Measurements from ENCODE around the gene SIN3B. TPM values are rescaled to one million over a fixed set of nuclear protein-coding genes. Genes with fewer than 3 reads are reported as not detected.
"Not testable (repeated sequence)": the region's sequence is repeated elsewhere in the genome, so short reads cannot be mapped to it uniquely, and the experiment has no call there.

SIN3B gene
- polyA plus RNA-seq, 3 donors: 7.2 to 154 (median 10.2) TPM

DNA sequence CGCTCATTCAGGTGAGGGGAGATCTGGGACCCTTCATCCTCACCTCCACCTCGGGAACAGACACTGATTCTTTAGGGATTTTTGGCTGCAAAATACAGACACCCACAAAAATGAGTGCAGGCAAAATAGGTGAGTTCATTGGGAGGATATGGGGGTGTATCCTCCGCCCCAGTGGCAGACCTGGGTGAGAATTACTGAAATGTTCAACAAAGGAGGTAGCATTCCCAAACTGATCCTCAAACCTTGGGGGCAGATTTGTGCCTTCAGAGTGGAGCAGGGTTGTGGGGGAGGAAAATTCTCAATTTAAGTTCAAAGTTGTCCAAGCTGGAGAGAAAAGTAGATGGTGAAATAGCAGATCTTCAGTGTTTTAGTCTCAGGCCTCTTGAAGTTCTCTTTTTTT, 31.3 kb upstream of the SIN3B start:
- Histone ChIP-seq H3K4me2 (replicated peaks; ENCODE audit: extremely low read depth, low read length, poor library complexity, severe bottlenecking) (no peak overlapping the region), H3K27ac (ENCODE audit: low read depth in 1 of 2, low read length in 2 of 2) (peak overlapping the region; percentile 42 to 44), H3K4me3 (replicated peaks in 1 of 3; ENCODE audit: low read depth in 2 of 3, low read length in 3 of 3) (no peak overlapping the region), H2AFZ (ENCODE audit: insufficient read depth, low read depth, low read length, poor library complexity, severe bottlenecking) (peak overlapping the region; percentile 50), H3K4me1 (ENCODE audit: control insufficient read depth in 1 of 2, insufficient read depth in 2 of 2, low read length in 2 of 2) (peaks cover 56 to 83% of the 10 kb centered on the region in 2 donors), H3K79me2 (ENCODE audit: insufficient read depth, low read length) (no peaks in the 10 kb centered on the region), H3K27me3 (ENCODE audit: control insufficient read depth in 2 of 2, insufficient read depth in 2 of 2, low read length in 2 of 2) (no peaks in the 10 kb centered on the region), H3K36me3 (replicated peaks in 1 of 2; ENCODE audit: control insufficient read depth in 1 of 2, insufficient read depth in 2 of 2, low read length in 2 of 2) (no peaks in the 10 kb centered on the region), H3K9ac (ENCODE audit: insufficient read depth, low read length, poor library complexity, severe bottlenecking) (no peak overlapping the region), H4K20me1 (ENCODE audit: insufficient read depth, low read length) (no peaks in the 10 kb centered on the region), H3K9me3 (replicated peaks in 1 of 2; ENCODE audit: control insufficient read depth in 1 of 2, insufficient read depth in 1 of 2, low read length in 2 of 2) (peaks cover 4 to 21% of the 10 kb centered on the region in 2 donors)
- Mint-ChIP-seq H3K27ac (peak overlapping the region; percentile 68 to 91 (median 80)), H3K27me3 (ENCODE audit: low read depth in 3 of 3) (peaks cover 0 to 7% (median 1%) of the 10 kb centered on the region in 3 donors), H3K4me3 (peak overlapping the region in 1 of 2 donors; percentile 39), H3K9me3 (peaks cover 5 to 22% (median 12%) of the 10 kb centered on the region in 7 donors), H3K36me3 (peaks cover 4 to 6% of the 10 kb centered on the region in 2 donors), H3K4me1 (peaks cover 57% of the 10 kb centered on the region)
- peak in 1 of 3 donors; percentile 9 for DNase-seq
- no peak for TF ChIP-seq CTCF (IDR thresholded peaks at IDR 0.05)
- intact Hi-C loops (cut with micrococcal nuclease): no loop called here
- 80% methylated on average over 1 of the region's 3 CpGs for WGBS (ENCODE audit: insufficient coverage)

DNA sequence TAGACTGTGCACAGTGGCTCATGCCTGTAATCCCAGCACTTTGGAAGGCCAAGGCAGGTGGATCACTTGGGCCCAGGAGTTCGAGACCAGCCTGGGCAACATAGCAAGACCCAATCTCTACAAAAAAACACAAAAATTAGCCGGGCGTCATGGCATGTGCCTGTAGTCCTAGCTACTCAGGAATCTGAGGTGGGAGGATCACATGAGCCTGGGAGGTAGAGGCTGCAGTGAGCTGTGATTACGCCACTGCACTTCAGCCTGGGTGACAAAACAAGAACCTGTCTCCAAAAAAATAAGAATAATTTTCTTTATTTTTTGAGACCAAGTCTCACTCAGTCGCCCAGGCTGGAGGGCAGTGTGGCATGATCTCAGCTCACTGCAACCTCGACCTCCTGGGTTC, 30.9 kb upstream of the SIN3B start:
- peaks cover 5 to 22% (median 12%) of the 10 kb centered on the region in 7 donors for H3K9me3 Mint-ChIP-seq
- Histone ChIP-seq H3K4me1 (ENCODE audit: control insufficient read depth in 1 of 2, insufficient read depth in 2 of 2, low read length in 2 of 2) (peaks cover 61 to 88% of the 10 kb centered on the region in 2 donors), H3K27ac (ENCODE audit: low read depth in 1 of 2, low read length in 2 of 2) (peak overlapping the region; percentile 42 to 44), H2AFZ (ENCODE audit: insufficient read depth, low read depth, low read length, poor library complexity, severe bottlenecking) (peak overlapping the region; percentile 50), H3K9me3 (replicated peaks in 1 of 2; ENCODE audit: control insufficient read depth in 1 of 2, insufficient read depth in 1 of 2, low read length in 2 of 2) (peaks cover 4 to 21% of the 10 kb centered on the region in 2 donors)
- H3K27me3 Mint-ChIP-seq (ENCODE audit: low read depth in 3 of 3); H3K4me2 ChIP-seq (replicated peaks; ENCODE audit: extremely low read depth, low read length, poor library complexity, severe bottlenecking); H3K4me3 Mint-ChIP-seq; DNase-seq; H3K27me3 ChIP-seq (ENCODE audit: control insufficient read depth in 2 of 2, insufficient read depth in 2 of 2, low read length in 2 of 2); H4K20me1 ChIP-seq (ENCODE audit: insufficient read depth, low read length); H3K9ac ChIP-seq (ENCODE audit: insufficient read depth, low read length, poor library complexity, severe bottlenecking); H3K36me3 ChIP-seq (replicated peaks in 1 of 2; ENCODE audit: control insufficient read depth in 1 of 2, insufficient read depth in 2 of 2, low read length in 2 of 2); H3K4me3 ChIP-seq (replicated peaks in 1 of 3; ENCODE audit: low read depth in 2 of 3, low read length in 3 of 3); H3K79me2 ChIP-seq (ENCODE audit: insufficient read depth, low read length); intact Hi-C loops (cut with micrococcal nuclease): not testable (repeated sequence)
- peak overlapping the region; percentile 68 to 91 (median 80) for H3K27ac Mint-ChIP-seq
- H3K4me1 Mint-ChIP-seq: peaks cover 59% of the 10 kb centered on the region
- H3K36me3 Mint-ChIP-seq: peaks cover 4 to 10% of the 10 kb centered on the region in 2 donors
- no CpG with 5 or more reads among the region's 6 CpGs for WGBS (ENCODE audit: insufficient coverage)

Measured in CD14-positive monocyte (primary cell).